COLO829 (cell line): ENCODE results near the gene PTPRN2.
"Not testable (repeated sequence)": the region's sequence is repeated elsewhere in the genome, so short reads cannot be mapped to it uniquely, and the experiment has no call there.

Experiments
- DNase-seq: peaks from one replicate; pipeline ENCODE4 v3.0.0; 2012; ENCODE audit warnings: low spot score

Gene PTPRN2

DNA sequence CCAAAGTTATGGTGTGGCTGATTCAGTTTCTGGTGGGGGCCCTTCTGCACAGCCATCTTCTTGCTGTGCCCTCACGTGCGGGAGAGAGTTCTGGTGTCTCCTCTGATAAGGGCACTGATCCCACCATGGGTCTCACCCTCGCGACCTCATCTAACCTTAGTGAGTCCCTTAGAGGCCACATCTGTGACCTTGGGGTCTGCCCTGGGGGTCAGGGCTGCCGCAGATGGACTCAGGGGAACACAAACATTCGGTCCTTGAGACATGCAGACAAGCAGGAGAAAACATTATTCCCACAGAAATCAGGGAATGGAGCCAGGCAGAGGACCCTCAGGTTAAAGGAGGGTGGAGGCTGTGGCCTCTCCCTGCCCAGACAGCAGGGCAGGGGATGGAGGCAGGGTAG, 1072.9 kb downstream of the PTPRN2 start:
- no peak for DNase-seq

DNA sequence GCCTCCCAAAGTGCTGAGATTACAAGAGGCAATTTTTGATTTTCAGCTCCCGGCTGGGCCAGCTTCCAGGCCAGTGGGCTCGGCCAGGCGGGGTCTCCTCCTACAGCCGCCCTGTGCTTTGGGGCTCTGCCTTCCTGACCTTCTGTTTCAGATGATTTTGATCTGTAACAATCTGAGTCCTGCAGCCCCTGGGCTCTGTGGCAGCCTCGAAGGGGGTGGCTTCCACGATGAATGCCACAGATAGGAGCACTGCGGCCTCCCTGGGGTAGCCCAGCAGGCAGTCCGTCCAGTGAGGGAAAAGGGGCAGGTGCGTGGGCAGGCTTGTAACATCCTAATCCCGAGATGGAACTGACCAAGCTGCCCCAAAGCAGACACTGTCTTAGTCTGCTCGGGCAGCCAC, 1073.3 kb downstream of the PTPRN2 start:
- no peak for DNase-seq

DNA sequence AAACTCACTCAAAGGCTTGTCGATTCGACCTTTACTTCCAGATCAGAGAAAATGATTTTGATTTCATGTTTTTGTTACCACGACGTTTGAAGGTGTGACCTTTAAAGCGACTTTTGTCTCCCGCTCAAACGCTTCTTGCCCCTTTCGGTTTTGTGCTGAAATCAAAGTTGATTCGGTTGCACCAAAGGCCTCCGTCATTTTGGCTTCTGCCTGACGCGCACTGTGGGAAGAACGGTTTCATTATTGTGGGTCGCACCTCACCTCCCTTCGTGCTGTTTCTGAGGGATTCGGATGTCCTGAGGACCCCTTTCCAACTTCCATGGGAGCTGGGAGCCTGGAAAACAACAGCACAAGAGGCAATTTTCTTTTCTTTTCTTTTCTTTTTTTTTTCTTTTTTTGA, 1073.9 kb downstream of the PTPRN2 start:
- no peak for DNase-seq

DNA sequence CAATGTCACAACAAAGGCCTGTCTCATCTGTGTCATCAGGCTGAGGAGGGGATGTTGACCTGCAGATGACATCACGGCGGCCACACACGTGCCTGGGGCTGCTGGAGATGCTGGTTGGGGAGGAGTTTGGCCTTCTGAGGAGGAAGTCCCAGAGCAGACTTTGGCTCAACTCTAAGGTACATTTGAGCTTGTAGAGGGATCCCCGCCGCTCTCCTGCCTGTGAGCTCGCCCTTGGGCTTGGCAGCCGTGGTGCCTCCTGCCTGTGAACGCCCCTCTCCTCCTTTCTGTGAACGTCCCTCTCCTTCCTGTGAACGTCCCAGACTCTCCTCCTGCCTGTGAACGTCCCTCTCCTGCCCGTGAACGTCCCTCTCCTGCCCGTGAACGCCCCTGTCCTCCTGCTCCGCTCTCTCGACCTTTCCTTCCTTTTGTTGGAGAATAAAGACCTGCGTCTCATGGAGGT, 1074.4 kb downstream of the PTPRN2 start:
- no peak for DNase-seq

DNA sequence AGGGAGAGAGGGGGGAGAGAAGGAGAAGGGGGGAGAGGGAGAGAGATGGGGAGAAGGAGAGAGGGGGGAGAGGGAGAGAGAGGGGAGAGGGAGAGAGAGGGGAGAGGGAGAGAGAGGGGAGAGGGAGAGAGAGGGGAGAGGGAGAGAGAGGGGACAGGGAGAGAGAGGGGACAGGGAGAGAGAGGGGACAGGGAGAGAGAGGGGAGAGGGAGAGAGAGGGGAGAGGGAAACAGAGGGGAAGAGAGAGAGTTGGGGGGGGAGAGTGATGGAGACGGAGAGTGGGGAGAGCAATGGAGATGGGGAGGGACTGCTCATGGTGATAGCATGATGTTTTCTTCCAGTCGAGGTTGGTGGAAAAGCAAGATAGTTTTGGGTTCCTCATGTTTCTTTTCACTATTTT, 1078.4 kb downstream of the PTPRN2 start:
- DNase-seq: no peak

DNA sequence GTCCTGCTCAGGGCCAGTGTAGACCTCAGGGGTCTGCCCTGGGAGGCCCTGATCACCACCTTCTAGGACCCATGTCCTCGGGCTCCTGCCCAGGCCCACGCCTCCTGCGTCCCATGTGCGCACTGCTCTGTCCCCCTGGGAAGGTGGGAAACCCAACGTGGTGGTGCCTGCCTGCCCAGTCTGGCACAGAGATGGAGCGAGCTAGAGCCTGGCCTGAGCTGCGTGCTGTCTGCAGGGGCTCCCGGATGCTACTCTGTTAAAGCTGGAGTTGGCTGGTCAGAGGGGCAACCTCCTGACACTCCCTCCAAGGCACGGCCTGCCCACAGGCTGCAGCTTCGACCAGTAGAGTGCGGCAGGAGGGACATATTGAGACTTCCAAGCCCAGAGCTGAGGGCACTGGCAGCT, 1079.1 kb downstream of the PTPRN2 start:
- DNase-seq: no peak

DNA sequence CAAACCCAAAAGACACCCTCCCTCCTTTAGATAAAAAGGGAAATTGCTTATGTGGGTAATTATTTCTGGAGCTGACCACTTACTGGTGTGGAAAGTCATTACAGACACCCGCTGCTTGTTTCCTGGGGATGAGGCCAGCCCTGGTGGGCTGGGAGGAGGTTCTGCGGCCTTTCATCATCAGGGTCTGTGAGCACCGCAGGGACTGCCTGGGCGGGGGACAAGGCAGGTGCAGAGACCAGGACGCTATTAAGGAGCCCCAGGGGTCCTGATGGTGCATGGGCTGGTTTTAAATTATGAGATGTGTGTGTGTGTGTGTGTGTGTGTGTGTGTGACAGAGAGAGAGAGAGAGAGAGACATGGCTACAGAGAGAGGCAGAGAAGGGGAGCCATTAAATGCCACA, 1079.6 kb downstream of the PTPRN2 start:
- no peak for DNase-seq

DNA sequence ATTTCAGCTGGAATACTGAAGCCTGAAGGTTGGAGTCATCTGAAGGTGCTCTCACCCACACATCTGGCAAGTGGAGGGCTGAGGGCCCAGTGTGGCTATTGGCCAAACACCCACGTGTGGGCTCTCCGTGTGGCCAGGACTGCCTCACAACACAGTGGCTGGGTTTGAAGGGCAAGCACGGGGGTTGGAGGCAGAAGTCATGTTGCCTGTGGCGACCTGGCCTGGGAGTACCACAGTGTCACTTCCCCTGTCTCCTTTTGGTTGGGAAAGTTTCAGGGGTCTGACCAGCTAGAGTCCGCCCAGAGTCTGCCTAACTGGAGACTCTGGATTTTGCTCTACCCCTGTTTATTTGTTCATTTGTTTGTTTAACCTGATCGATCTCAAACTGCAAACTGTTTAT, 1081.4 kb downstream of the PTPRN2 start:
- no peak for DNase-seq

DNA sequence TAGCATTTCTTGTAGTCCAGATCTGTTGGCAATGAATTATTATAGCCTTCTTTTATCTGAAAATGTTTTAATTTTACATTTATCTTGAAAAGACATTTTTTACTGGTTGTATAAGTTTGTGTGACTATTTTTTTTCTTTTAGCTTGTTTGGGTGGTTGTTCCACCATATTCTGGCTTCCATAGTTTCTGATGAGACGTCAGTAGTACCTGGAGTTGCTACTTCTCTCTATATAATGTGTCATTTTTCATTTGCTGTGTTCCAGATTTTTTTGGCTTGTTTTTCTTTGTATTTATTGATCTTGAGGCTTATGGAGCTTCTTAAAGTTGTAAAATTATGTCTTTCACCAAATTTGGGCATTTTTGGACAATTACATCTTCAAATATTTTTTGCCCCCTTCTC, 1082.0 kb downstream of the PTPRN2 start:
- DNase-seq: no peak

DNA sequence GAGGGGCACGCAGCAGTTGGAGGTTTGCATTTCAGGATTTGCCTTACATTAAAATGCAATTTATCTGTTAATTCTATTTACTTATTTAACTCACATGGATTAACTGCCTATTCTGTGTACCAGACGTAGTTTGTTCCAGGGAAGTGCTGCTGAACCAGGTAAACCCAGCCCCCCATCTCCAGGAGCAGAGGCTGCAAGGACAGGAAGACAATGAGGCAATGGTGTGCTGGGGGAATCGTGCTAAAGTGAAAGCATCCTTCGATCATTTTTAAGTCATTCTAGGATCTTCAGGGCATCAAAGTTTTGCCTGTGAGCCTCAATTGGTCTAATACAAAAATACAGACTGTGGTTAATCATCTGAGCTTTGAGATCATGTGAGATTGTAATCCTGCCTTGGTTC, 1084.4 kb downstream of the PTPRN2 start:
- no peak for DNase-seq

DNA sequence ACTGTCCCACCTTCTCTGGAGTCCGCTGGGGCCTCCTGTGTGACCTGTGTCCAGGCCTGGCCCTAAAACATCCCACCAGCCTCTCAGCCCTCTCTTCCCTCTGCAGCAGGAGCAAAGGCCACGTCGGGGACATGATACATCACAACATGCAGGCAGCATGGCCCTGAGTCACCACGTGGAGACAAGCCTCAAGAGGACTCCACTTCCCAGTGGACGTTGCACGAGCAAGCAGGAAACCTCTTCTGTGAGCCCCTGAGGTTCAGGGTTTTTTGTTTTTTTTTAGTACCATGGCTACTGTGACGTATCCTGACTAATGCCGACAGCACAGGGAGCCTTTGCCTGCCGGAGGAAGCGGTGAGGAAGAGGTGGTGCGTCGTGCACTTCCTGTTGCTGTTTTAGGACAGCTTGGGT, 1084.9 kb downstream of the PTPRN2 start:
- DNase-seq: no peak

DNA sequence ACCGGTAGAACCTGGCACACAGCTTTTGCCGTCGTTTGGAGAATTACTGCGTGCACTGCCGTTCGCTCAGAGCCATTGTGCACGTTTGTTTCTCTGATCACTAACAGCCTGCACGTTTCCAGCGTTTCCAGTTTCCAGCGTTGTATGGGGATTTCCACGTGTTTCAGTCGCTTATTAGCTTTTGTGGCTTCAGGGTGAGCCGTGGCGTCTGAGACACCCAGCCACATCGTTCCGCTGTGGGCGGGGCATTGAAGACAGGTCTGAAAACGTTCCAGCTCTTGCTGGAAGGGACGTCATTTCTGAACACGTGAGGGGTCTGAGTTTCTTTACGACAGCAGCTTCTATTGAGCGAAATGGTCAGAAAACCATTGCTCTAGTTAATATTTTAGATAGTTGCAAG, 1086.0 kb downstream of the PTPRN2 start:
- DNase-seq: no peak

DNA sequence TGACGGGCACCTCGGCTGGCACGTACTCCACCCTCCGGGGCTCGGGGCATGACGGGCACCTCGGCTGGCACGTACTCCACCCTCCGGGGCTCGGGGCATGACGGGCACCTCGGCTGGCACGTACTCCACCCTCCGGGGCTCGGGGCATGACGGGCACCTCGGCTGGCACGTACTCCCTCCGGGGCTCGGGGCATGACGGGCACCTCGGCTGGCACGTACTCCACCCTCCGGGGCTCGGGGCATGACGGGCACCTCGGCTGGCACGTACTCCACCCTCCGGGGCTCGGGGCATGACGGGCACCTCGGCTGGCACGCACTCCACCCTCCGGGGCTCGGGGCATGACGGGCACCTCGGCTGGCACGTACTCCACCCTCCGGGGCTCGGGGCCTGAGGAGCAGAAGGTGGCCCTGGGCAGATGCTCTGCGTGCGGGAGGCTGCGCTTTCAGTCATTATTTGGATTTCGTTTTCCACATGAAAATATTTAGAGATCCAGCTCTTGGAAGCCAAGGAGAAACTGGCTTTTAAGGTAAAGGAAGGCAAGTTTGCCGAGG, 1086.6 kb downstream of the PTPRN2 start:
- not testable (repeated sequence) for DNase-seq

DNA sequence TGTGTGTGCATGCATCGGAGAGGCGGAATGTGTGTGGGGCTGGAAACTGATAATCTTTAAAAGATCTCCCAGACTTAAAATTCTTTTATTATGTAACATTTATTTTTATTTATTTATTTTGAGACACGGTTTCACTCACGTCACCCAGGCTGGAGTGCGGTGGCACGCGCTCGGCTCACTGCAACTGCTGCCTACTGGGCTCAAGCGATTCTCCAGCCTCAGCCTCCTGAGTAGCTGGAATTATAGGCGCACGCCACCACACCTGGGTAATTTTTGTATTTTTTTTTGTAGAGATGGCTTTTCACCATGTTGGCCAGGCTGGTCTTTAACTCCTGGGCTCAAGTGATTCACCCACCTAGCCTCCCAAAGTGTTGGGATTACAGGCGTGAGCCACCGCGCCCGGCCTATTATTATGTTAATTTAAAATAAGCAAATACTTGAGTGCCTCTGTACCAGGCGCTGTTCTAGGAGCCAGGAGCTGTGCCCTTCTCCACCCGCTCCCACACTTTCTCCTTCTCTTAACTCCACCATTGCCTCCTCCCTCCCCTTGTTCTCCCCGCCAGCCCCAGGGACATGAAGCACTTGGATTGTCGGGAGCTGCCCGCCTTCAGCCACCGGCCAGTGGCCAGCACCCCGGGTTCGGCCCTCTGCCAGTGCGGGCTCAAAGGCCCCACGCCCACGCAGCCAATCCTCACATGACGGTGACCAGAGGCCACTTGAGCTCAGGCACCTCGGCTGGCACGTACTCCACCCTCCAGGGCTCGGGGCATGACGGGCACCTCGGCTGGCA, 1087.3 kb downstream of the PTPRN2 start:
- no peak for DNase-seq

DNA sequence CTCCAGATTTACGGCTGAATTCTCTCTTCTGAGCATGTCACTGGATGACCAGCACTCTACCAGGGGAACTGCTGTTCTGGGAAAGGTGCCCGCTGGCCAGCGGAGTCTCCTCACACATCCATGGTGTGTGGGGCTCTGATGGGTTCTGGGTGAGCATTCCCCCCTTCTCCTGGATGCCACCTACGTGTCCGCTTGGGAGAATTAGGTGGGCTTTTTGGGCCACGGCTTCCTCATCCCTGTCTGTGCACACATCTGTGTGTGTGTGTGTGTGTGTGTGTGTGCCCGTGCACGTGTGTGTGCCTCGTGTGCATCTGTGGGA, 1087.8 kb downstream of the PTPRN2 start:
- no peak for DNase-seq

DNA sequence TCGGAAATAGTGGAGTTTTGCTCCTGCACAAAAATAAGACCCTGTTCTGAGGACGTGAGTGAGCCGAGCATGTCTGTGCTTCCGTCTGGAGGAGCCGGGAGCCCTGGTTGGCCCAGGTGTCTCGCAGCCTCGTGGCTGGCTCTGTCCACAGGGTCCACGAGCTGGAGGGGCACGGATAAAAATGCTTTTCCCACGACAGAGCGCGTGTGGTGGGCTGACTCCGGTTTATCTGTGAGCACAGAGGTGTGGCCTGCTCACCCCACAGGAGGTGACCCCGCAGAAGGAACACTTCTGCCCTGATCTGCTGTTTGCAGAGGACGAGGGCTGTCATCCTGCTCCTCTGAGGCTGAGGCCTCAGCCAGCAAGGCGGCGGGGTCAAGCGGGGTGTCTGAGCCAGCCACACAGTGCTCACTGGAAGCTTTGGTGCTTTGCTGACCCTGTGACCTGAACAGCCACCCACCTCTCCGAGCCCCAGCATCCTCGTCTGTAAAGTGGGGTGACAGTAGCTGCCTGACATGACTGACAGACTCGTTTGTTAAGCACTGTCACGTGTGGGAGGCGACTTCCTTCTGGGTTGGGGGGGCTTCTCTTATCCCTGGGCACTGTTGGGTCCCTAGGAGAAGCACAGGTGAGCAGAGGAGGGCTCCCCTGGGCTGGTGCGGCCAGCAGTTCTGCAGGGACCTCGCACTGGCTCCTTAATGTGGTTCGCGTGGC, 1088.3 kb downstream of the PTPRN2 start:
- DNase-seq: no peak

DNA sequence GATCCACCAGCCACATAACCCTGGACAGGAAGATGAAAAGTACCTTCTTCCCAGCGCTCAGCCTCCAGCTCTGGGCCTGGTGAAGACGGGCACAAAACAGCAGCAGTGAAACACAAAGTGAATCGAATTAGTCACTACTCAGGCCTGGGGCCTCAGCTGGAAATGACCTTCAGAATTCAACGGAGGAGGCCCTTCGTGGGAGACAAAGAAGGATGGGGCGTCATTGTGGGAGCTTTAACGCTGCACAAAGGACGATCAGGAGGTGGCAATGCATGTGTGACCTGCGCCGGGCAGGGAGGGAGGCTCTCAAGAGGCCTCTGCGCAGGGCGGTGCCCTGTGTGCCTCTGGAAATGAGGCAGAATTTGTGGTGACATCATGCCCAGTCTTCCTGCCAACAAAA, 1089.0 kb downstream of the PTPRN2 start:
- no peak for DNase-seq

DNA sequence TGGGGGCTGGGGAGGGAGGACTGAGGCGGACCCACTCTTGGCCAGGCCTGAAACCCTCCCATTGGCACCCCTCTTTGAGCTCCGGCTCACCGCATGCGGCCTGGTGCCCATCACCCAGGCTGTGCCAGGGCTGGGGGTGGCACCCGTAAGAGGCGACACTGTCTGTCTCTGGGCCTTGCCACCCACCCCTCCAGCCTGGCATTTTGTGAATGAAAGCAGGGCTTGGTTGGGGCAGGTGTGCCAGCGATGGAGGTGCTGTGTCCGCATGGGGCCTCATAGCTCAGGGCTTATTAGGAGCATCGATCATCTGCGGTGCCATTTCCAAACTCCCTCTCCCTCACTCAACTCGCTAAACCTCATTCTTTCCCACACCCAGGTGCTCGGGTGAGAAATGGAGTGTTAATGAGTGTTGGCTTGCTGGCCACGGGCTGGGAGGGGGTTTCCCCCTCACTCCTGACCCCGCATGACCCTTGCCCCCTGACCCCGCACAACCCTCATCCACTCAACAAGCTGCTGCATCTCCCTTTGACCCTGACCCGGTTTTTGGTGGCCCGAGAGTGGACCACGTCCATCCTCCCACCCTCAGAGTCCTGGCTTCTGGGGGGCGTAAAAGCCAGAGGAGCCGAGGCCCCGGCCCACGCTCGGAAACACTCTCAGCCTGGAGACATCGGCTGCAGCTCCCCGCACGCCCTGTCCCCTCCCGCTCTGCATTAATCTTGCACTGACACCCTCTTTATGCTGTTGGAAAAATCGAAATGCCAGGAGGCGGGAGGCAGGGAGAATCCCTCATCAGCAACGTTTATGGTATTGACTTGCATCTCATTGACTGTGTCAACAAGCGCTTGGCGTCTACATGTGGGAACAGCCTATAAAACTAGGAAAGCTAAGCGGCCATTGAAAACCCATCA, 1089.6 kb downstream of the PTPRN2 start:
- no peak for DNase-seq

DNA sequence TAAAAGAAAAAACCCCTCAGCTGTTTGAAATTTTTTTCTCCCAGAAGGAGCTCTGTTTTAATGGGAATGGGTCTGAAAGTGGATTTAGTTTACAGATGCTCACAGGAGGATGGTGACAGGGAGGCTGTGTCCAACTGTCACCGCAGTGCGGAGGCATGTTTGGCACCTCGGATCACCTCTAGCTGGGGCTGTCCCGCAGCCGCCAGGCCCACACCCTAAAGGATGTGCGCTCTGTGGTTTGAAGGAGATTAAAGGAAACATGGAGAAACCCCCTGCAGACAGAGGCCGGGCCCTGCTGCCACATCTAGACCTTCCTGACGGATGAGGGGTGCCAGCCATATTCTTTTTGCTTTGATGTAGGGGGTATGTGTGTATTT, 1090.3 kb downstream of the PTPRN2 start:
- DNase-seq: no peak

DNA sequence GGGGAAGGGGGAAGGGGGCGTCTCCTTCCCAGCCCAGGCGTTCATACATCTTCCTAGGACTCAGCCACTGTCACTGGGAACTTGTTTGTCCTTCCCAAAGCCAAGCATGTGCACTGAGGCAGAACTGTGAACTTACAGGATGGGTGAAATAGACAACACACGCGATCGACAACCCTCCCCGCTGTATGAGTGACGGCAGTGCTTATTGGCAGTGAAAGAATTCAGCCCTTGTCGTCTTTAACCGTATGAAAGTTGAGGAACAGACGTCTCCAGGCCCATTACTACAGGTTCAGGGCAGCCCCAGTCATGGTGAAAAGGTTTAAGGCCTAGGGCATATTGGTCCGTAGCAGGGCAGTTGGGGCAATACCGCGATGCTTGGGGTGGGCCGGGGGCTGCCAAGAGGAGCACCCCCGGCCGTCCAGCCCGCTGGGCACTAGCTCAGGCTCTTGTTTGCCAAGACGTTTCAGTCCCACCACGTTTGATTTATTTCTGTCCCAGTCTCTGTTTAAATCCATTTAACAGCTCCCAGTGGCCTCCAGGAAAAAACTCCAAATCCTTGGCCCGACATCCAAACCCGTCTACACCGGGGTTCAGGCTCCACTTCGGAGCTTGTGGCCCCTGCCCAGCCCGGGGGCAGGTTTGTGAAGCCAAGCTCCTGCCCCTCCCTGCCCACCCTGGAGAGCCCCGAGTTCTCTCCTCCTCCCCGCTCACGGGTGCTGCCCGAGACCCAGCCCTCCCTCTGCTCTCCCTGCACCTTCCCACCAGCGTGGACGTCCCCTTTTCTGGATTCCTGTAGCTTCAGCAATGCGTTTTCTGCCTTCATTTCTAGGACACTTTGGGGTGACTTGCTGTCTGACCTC, 1091.0 kb downstream of the PTPRN2 start:
- DNase-seq: no peak

DNA sequence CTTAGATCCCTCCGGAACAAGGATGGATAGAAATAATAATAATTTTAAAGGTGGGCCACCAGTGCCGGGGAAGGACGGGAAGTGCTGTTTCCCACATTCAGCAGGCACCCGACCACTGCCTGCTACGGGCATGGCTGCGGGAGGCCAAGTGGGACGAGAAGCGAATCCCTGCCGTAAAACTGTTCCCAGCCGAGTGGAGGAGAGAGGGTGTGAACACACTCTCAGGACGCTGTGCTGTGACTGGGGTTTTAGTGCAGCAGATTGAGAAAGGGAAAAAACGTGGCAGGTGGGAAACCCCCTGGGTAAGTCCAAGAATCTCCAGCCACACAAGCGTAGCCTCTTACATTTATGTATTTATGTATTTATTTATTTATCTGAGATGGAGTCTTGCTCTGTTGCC, 1092.0 kb downstream of the PTPRN2 start:
- DNase-seq: no peak

DNA sequence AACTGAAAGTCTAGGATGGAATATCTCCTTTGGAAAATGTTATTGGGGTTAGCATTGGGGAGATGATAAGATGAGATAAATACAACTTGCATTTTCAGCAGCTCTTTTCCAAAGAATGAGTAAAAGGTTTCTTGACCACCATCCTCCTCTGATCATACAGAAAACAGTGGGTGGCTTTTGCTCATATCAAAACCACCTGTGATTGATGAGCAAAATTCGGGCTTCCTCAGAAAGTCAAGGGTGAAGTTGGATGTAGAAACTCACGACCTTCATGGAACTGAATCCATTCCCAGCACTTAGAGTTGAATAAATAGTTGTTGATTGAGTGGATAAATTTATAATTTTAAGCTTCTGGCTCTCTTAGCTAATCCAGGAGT, 1092.5 kb downstream of the PTPRN2 start:
- no peak for DNase-seq
